MCF 10A (cell line): Measurements from ENCODE around the gene TMEM186. TPM values are rescaled to one million over a fixed set of nuclear protein-coding genes. Genes with fewer than 3 reads are reported as not detected.

Experiments
- BruUV-seq: library from RNA; stranded (reverse); fragments of 400-500 nt; replicated peaks from 2 replicates; lab custom pipeline; 2021; lab: Mats Ljungman, UMichigan
- CTCF ChIA-PET: fragments of 300-600 bp; sonication (Branson Sonifier 250); formaldehyde crosslinking; extraction: SDS; loops from one replicate; lab custom pipeline; 2021; ENCODE audit warnings: antibody characterized with exemption, inconsistent platforms; lab: Yijun Ruan, JAX
- POLR2A ChIA-PET: fragments of 300-600, 350-650 bp; sonication (Branson Sonifier 250); formaldehyde crosslinking; extraction: SDS; loops from one replicate; lab custom pipeline; 2020; ENCODE audit warnings: antibody characterized with exemption, inconsistent platforms; lab: Yijun Ruan, JAX
- DNase-seq: peaks from one replicate; pipeline ENCODE4 v3.0.0-alpha.2; 2018; ENCODE audit not compliant: unreplicated experiment
- H3K27ac Mint-ChIP-seq: one replicate; pipeline ENCODE4 v1.8.0; 2022; ENCODE audit warnings: mild to moderate bottlenecking, low read depth, mixed read lengths; ENCODE audit not compliant: unreplicated experiment
- H3K27me3 Mint-ChIP-seq: one replicate; pipeline ENCODE4 v1.8.0; 2022; ENCODE audit warnings: mixed read lengths; ENCODE audit not compliant: insufficient read depth, unreplicated experiment
- H3K36me3 Mint-ChIP-seq: one replicate; pipeline ENCODE4 v1.8.0; 2022; ENCODE audit warnings: mild to moderate bottlenecking, moderate library complexity, mixed read lengths; ENCODE audit not compliant: insufficient read depth, unreplicated experiment
- H3K4me1 Mint-ChIP-seq: one replicate; pipeline ENCODE4 v1.8.0; 2022; ENCODE audit warnings: mixed read lengths; ENCODE audit not compliant: insufficient read depth, unreplicated experiment
- H3K4me3 Mint-ChIP-seq: one replicate; pipeline ENCODE4 v1.8.0; 2022; ENCODE audit warnings: mild to moderate bottlenecking, moderate library complexity, mixed read lengths; ENCODE audit not compliant: unreplicated experiment
- H3K9me3 Mint-ChIP-seq: one replicate; pipeline ENCODE4 v1.8.0; 2022; ENCODE audit warnings: mixed read lengths; ENCODE audit not compliant: unreplicated experiment
- intact Hi-C: fragments of 100-400 bp; cut with micrococcal nuclease; formaldehyde crosslinking; loops from 2 replicates; pipeline ENCODE4 v1.14.1; 2022
- total RNA-seq: library from RNA; stranded (reverse); gene quantifications from 2 replicates; pipeline ENCODE4 v1.2.3, GENCODE V29; 2022
- TF ChIP-seq, protein P1 (sequence below): fragments of 200-600 bp; IDR thresholded peaks from one replicate; pipeline ENCODE4 v1.8.0; 2022; ENCODE audit warnings: antibody characterized with exemption, mild to moderate bottlenecking; ENCODE audit not compliant: unreplicated experiment

TMEM186 gene
- total RNA-seq, 1 experiment from 2014 or later, result 12.9 TPM

DNA sequence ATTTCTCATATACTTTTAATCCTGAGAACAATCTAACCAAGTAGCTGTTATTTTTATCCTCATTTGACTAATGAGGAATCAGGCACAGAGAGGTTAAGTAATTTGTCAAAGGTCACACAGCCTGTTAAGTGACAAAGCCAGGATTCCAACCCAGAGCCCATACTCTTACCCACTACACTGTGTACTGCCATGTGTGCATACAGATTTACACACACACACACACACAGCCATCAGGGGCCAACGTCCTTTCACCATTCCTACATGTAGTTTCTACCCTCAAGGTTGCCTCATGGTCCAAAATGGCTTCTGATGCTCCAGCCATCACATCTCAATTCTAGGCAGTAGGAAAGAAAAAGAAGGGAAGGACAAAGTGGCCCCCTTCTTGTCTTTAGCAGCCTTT is 22.1 kb downstream of the TMEM186 start:
- TF ChIP-seq, protein P1, sequence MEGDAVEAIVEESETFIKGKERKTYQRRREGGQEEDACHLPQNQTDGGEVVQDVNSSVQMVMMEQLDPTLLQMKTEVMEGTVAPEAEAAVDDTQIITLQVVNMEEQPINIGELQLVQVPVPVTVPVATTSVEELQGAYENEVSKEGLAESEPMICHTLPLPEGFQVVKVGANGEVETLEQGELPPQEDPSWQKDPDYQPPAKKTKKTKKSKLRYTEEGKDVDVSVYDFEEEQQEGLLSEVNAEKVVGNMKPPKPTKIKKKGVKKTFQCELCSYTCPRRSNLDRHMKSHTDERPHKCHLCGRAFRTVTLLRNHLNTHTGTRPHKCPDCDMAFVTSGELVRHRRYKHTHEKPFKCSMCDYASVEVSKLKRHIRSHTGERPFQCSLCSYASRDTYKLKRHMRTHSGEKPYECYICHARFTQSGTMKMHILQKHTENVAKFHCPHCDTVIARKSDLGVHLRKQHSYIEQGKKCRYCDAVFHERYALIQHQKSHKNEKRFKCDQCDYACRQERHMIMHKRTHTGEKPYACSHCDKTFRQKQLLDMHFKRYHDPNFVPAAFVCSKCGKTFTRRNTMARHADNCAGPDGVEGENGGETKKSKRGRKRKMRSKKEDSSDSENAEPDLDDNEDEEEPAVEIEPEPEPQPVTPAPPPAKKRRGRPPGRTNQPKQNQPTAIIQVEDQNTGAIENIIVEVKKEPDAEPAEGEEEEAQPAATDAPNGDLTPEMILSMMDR, result no peak
- Mint-ChIP-seq H3K9me3 (no peaks in the 10 kb centered on the region), H3K27ac (no peak overlapping the region), H3K4me3 (no peak overlapping the region), H3K4me1 (no peaks in the 10 kb centered on the region), H3K27me3 (no peaks in the 10 kb centered on the region), H3K36me3 (no peaks in the 10 kb centered on the region)
- POLR2A ChIA-PET, result no interaction called here
- no peak for DNase-seq
- intact Hi-C loops, result no loop called here
- CTCF ChIA-PET, result no interaction called here
- no TSS peak for BruUV-seq

DNA sequence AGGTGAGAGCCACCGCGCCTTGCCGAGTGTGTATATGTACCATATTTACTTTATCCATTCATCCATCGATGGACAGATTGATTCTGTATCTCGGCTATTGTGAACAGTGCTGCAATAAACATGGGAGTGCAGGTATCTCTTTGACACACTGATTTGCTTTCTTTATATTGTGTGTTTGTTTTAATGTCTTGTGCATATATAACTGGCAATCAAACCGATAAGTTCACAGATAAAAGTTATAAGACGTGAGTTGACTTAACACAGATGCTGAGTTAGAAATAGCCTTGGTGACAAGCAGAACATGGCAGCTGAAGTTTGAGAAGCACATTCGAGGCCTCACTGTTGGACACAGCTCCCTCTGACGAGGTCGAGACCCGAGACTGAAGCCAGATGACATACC is 23.2 kb downstream of the TMEM186 start:
- CTCF ChIA-PET, result interaction anchor here (0.7 to 0.9 kb wide), 2 partner anchors 18 to 374 kb away, joined by 4 to 6 read pairs; no protein-coding TSS in a partner anchor
- H3K36me3 Mint-ChIP-seq, result no peaks in the 10 kb centered on the region
- H3K4me1 Mint-ChIP-seq, result no peaks in the 10 kb centered on the region
- no TSS peak for BruUV-seq
- no peak overlapping the region for H3K4me3 Mint-ChIP-seq
- H3K27ac Mint-ChIP-seq, result no peak overlapping the region
- intact Hi-C loops, result no loop called here
- no peak for DNase-seq
- TF ChIP-seq, protein P1, result no peak
- H3K27me3 Mint-ChIP-seq, result no peaks in the 10 kb centered on the region
- no peaks in the 10 kb centered on the region for H3K9me3 Mint-ChIP-seq
- POLR2A ChIA-PET, result interaction anchor here (0.6 kb wide), 1 partner anchor 43 kb away, joined by 3 read pairs; no protein-coding TSS in a partner anchor

DNA sequence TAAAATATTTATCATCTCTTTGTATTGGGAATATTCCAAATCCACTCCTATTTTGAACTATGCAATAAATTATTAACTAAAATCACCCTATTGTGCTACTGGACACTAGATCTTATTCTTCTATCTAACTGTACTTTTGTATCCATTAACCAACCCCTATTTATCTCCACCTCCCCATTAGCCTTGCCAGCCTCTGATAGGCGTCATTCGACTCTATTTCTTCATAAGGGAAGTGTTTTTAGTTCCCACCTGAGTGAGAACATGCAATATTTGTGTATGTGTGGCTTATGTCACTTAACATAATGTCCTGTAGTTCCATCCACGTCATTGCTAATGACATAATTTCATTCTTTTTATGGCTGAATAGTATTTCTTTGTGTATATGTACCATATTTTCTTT is 23.9 kb downstream of the TMEM186 start:
- DNase-seq, result no peak
- Mint-ChIP-seq H3K27ac (no peak overlapping the region), H3K4me1 (no peaks in the 10 kb centered on the region), H3K36me3 (no peaks in the 10 kb centered on the region), H3K27me3 (no peaks in the 10 kb centered on the region), H3K9me3 (no peaks in the 10 kb centered on the region), H3K4me3 (no peak overlapping the region)
- intact Hi-C loops, result no loop called here
- no TSS peak for BruUV-seq
- CTCF ChIA-PET, result no interaction called here
- TF ChIP-seq, protein P1, result no peak
- POLR2A ChIA-PET, result no interaction called here

DNA sequence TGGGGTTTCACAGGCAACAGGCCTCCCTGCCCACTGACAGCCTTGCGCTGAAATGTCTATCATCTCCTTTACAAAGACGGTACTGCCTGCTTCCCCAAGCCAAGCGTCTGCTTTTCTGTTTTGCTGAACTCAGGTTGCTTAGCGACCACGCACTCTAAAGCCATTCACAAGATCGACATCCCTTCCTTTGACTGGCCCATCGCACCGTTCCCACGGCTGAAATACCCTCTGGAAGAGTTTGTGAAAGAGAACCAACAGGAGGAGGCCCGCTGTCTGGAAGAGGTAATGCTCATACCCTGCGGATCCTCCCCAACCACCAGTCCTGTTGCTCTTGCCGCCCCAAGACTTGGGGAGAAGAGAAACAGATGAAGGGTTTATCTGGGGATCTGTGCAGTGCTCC is 28.7 kb downstream of the TMEM186 start:
- H3K4me1 Mint-ChIP-seq, result no peaks in the 10 kb centered on the region
- no peak overlapping the region for H3K27ac Mint-ChIP-seq
- no TSS peak for BruUV-seq
- ChIA-PET CTCF (interaction anchor here (0.5 kb wide), 1 partner anchor 163 kb away, joined by 6 read pairs; no protein-coding TSS in a partner anchor), POLR2A (no interaction called here)
- H3K9me3 Mint-ChIP-seq, result no peaks in the 10 kb centered on the region
- H3K4me3 Mint-ChIP-seq, result no peak overlapping the region
- no peak for DNase-seq
- no peaks in the 10 kb centered on the region for H3K27me3 Mint-ChIP-seq
- TF ChIP-seq, protein P1, result no peak
- H3K36me3 Mint-ChIP-seq, result no peaks in the 10 kb centered on the region
- intact Hi-C loops, result no loop called here
